Keratinocyte (primary cell): ENCODE measurements around the gene MAGI1.

Experiments
- EZH2 ChIP-seq: IDR thresholded peaks from one replicate; pipeline ENCODE4 v1.6.1; 2012; ENCODE audit warnings: inconsistent platforms, mild to moderate bottlenecking, low read length, moderate library complexity
- TF ChIP-seq, protein P1 (sequence below), 3 experiments: IDR thresholded peaks in 1 of 3; conservative IDR thresholded peaks in 1 of 3; optimal IDR thresholded peaks in 1 of 3; 2 replicates in 2 of 3; 3 replicates in 1 of 3; pipeline versions ENCODE3 to v1.5.1; 2011; ENCODE audit warnings: low read length in 3 of 3, mild to moderate bottlenecking in 3 of 3, moderate library complexity in 2 of 3, control low read depth in 1 of 3, inconsistent platforms in 1 of 3; ENCODE audit not compliant: insufficient read depth in 2 of 3; ENCODE audit errors: extremely low read depth in 1 of 3

DNA sequence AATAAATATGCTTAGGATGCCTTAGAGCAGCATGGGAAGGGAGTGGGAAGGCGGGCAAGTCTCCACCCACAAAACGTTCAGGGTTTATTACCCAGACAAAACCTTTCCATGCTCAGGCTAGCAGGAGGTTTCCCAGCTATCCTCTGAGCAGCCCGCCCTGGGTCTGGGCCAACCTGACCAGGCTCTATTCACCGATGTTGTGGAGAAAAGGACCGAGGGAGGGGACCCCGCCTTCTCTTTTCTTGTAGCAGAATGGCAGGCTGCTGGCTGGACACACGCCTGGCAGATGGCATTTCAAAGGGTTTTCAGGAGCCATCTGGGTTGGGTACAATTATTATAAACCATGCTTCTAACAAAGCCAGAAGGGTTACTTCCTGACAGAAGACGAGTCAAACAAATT is 540.9 kb downstream of the MAGI1 start:
- TF ChIP-seq, protein P1, sequence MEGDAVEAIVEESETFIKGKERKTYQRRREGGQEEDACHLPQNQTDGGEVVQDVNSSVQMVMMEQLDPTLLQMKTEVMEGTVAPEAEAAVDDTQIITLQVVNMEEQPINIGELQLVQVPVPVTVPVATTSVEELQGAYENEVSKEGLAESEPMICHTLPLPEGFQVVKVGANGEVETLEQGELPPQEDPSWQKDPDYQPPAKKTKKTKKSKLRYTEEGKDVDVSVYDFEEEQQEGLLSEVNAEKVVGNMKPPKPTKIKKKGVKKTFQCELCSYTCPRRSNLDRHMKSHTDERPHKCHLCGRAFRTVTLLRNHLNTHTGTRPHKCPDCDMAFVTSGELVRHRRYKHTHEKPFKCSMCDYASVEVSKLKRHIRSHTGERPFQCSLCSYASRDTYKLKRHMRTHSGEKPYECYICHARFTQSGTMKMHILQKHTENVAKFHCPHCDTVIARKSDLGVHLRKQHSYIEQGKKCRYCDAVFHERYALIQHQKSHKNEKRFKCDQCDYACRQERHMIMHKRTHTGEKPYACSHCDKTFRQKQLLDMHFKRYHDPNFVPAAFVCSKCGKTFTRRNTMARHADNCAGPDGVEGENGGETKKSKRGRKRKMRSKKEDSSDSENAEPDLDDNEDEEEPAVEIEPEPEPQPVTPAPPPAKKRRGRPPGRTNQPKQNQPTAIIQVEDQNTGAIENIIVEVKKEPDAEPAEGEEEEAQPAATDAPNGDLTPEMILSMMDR (optimal IDR thresholded peaks at IDR 0.05 in 1 of 3, IDR thresholded peaks at IDR 0.05 in 1 of 3, conservative IDR thresholded peaks at IDR 0.05 in 1 of 3; ENCODE audit: extremely low read depth in 1 of 3, insufficient read depth in 2 of 3, low read length in 3 of 3), result no peak
- no peak for TF ChIP-seq EZH2
